Small intestine (tissue), 7 donors: ENCODE measurements around the gene KRT24. TPM values are rescaled to one million over a fixed set of nuclear protein-coding genes. Genes with fewer than 3 reads are reported as not detected.

Experiments used
- DNase-seq, 2 donors: peaks; one replicate each; pipeline versions ENCODE4 v3.0.0 to v3.0.0-alpha.2; 2013
- FAIRE-seq: peaks from 2 replicates; lab custom pipeline; 2012; peaks lifted over from hg19 to GRCh38; lab: Jason Lieb, UNC
- H3K27ac ChIP-seq, 3 donors: one replicate each; pipeline ENCODE4 v1.5.1; 2013; ENCODE audit warnings: low read length in 2 of 3, mild to moderate bottlenecking in 2 of 3, control low read depth in 1 of 3, inconsistent platforms in 1 of 3, low read depth in 1 of 3, moderate library complexity in 1 of 3
- H3K27me3 ChIP-seq, 3 donors: one replicate each; pipeline ENCODE4 v1.6.1; 2013; ENCODE audit warnings: low read length in 3 of 3, inconsistent platforms in 1 of 3; ENCODE audit not compliant: control insufficient read depth in 3 of 3, insufficient read depth in 3 of 3
- H3K36me3 ChIP-seq, 3 donors: one replicate each; pipeline ENCODE4 v1.6.1; 2013; ENCODE audit warnings: low read length in 3 of 3, inconsistent platforms in 1 of 3, low read depth in 1 of 3, mild to moderate bottlenecking in 1 of 3, moderate library complexity in 1 of 3; ENCODE audit not compliant: control insufficient read depth in 3 of 3, insufficient read depth in 2 of 3
- H3K4me1 ChIP-seq, 3 donors: one replicate each; pipeline ENCODE4 v1.6.1; 2013; ENCODE audit warnings: low read length in 2 of 3, inconsistent platforms in 1 of 3, low read depth in 1 of 3, mild to moderate bottlenecking in 1 of 3, moderate library complexity in 1 of 3; ENCODE audit not compliant: control insufficient read depth in 3 of 3, insufficient read depth in 2 of 3
- H3K4me3 ChIP-seq, 3 donors: one replicate each; pipeline ENCODE4 v1.5.1; 2013; ENCODE audit warnings: low read length in 3 of 3, control low read depth in 1 of 3, inconsistent platforms in 1 of 3, low read depth in 1 of 3, mild to moderate bottlenecking in 1 of 3, moderate library complexity in 1 of 3
- H3K9me3 ChIP-seq, 2 donors: one replicate each; pipeline ENCODE4 v1.6.1; 2013; ENCODE audit warnings: low read depth in 1 of 2, low read length in 1 of 2; ENCODE audit not compliant: control insufficient read depth in 2 of 2, insufficient read depth in 1 of 2
- whole genome bisulfite sequencing, 3 donors: extraction: QIAGEN DNeasy Blood & Tissue Kit; methylation state at CpG; one replicate each; pipeline ENCODE4 v1.1.7; 2013; 5-methylcytosine and 5-hydroxymethylcytosine counted together
- polyA plus RNA-seq, 4 donors: library from polyadenylated mRNA; stranded (reverse) in 3 of 4; unstranded in 1 of 4; fragments of 200-250 nt in 3 of 4; fragments of 120-200 nt in 1 of 4; gene quantifications; one replicate each; pipeline versions ENCODE4 v1.2.1 to v1.2.3, GENCODE V29; 2013
- donor health status: healthy with polysubstance abuse.
- donor health status: control.
- donor health status: control.
- donor health status: Bipolar disorder and iron deficiency.
- donor health status: healthy.

The KRT24 gene
- polyA plus RNA-seq, 4 donors, result 0.48 TPM; not detected in 3

GRCh38 chr17:40687106-40687505, 16.4 kb downstream of the KRT24 start:
- H3K27me3 ChIP-seq, result no peaks in the 10 kb centered on the region
- H3K4me1 ChIP-seq, result no peaks in the 10 kb centered on the region
- no peak overlapping the region for H3K27ac ChIP-seq
- 77 to 81% (median 79%) methylated on average over 5 of the region's 5 CpGs for WGBS, 3 donors
- H3K36me3 ChIP-seq, result no peaks in the 10 kb centered on the region
- FAIRE-seq (no peak), DNase-seq (no peak)
- H3K4me3 ChIP-seq, result no peak overlapping the region
- H3K9me3 ChIP-seq, result no peaks in the 10 kb centered on the region

DNA sequence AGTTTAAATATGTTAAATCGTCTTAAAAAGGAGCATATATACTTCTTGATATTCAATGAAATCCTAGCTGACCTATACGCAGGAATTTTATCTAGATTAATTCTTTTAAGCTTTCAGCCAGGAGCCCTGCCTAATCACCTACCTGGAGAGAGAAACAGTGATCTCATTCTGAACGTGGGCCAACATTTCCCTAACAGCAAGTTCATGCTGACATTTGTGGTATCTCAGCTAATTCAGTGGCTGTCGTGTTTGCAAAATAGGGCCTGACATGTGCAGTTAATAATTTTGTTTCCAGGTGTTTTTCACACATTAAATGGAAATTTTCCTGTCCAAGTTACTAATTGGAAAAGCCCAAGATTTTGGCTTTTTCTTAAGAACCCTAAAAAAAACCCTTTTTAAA, 17.4 kb downstream of the KRT24 start:
- Histone ChIP-seq H3K4me3 (no peak overlapping the region), H3K9me3 (no peaks in the 10 kb centered on the region), H3K27me3 (no peaks in the 10 kb centered on the region), H3K27ac (no peak overlapping the region), H3K4me1 (no peaks in the 10 kb centered on the region), H3K36me3 (no peaks in the 10 kb centered on the region)
- no peak for FAIRE-seq
- 18 to 53% (median 30%) methylated on average over 4 of the region's 4 CpGs for WGBS, 3 donors
- peak in 1 of 2 donors; percentile 54 for DNase-seq

GRCh38 chr17:40680998-40681397, 22.6 kb downstream of the KRT24 start:
- DNase-seq (no peak), FAIRE-seq (no peak)
- Histone ChIP-seq H3K4me1 (no peaks in the 10 kb centered on the region), H3K27me3 (peaks cover 0 to 4% (median 4%) of the 10 kb centered on the region in 3 donors), H3K9me3 (no peaks in the 10 kb centered on the region), H3K36me3 (no peaks in the 10 kb centered on the region), H3K27ac (no peak overlapping the region), H3K4me3 (no peak overlapping the region)

DNA sequence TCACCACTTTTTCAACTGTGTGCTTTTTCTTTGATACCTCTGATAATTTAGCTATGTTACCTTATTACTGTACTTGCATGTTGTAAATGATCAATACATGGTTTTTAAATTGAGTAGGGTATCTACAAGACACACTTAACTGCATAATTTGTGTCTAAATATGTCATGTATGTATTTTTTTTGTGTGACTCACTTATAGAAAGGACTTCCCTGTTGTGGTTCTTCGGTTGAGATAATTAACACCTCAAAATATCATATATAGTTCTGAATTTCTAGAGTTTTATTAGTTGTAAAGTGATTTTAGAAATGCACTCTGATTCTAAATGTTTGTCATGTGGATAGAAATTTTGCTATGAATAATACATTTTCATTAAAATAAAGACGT, 24.0 kb downstream of the KRT24 start:
- DNase-seq (no peak), FAIRE-seq (no peak)
- H3K36me3 ChIP-seq, result no peaks in the 10 kb centered on the region
- no peak overlapping the region for H3K4me3 ChIP-seq
- no peaks in the 10 kb centered on the region for H3K4me1 ChIP-seq
- H3K9me3 ChIP-seq, result no peaks in the 10 kb centered on the region
- H3K27me3 ChIP-seq, result peaks cover 0 to 5% (median 4%) of the 10 kb centered on the region in 3 donors
- WGBS, 3 donors, result 64 to 78% (median 76%) methylated on average over 2 of the region's 2 CpGs
- H3K27ac ChIP-seq, result no peak overlapping the region

DNA sequence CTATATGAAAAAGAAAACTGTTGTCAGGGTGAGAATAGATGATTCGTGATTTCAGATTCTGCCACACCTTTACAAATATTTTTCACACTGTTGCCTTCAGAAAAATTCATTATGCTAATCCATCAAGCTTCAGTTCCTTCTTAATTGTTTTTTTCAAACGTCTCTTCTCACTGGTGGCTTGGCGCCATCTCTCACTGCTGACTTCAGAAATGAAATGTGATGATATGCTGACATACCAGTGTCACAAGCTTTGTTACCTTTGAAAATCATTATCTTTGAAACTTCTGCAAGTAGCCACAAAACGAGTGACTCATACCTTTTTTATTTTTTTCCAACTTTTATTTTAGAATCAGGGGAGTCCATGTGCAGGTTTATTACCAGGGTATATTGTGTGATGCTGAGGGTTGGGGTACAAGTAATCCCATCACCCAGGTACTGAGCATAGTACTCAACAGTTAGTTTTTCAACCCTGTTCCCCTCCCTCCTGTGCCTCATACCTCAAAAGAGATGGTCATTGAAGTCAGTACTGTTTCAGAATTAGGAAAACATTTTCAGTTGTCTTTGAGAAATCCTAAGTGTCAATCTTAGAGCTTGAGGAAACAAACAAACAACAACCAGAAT, 24.5 kb downstream of the KRT24 start:
- FAIRE-seq, result no peak
- H3K27me3 ChIP-seq, result peaks cover 0 to 5% (median 4%) of the 10 kb centered on the region in 3 donors
- 38 to 48% (median 39%) methylated on average over 4 of the region's 4 CpGs for WGBS, 3 donors

GRCh38 chr17:40675905-40676304, 27.6 kb downstream of the KRT24 start:
- H3K4me1 ChIP-seq, result no peaks in the 10 kb centered on the region
- H3K36me3 ChIP-seq, result no peaks in the 10 kb centered on the region
- DNase-seq (no peak), FAIRE-seq (no peak)
- H3K4me3 ChIP-seq, result no peak overlapping the region
- no peak overlapping the region for H3K27ac ChIP-seq
- peaks cover 0 to 5% (median 4%) of the 10 kb centered on the region in 3 donors for H3K27me3 ChIP-seq
- no peaks in the 10 kb centered on the region for H3K9me3 ChIP-seq
- WGBS, 3 donors, result 88 to 91% (median 89%) methylated on average over 4 of the region's 4 CpGs

More for the DNA sequence above, 24.5 kb downstream of the KRT24 start:
- Histone ChIP-seq H3K4me1 (no peaks in the 10 kb centered on the region), H3K36me3 (no peaks in the 10 kb centered on the region), H3K4me3 (no peak overlapping the region), H3K27ac (no peak overlapping the region), H3K9me3 (no peaks in the 10 kb centered on the region)
- DNase-seq, result no peak

DNA sequence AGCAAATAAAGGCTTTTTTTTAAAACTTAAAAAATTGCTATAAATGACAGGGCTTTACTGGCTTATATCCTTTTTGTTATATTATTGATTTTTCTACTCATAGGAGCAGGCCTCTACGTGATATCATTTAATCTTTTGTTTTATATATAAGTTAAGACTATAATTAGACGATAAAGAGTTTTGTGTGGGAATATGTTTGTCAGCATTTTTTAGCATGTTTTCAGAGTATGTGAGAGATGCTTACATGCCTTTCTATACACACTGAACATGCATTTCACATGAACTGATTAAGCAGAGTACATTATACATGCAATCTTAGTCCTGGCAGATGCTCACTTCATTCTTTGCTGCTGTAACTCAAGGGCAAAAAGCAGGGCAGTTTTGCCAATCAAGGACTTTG, 30.9 kb downstream of the KRT24 start:
- whole genome bisulfite sequencing, 3 donors, result 80 to 83% (median 81%) methylated on average over 2 of the region's 2 CpGs
- Histone ChIP-seq H3K4me1 (no peaks in the 10 kb centered on the region), H3K27me3 (peaks cover 0 to 5% (median 4%) of the 10 kb centered on the region in 3 donors), H3K36me3 (no peaks in the 10 kb centered on the region), H3K4me3 (no peak overlapping the region), H3K9me3 (no peaks in the 10 kb centered on the region), H3K27ac (no peak overlapping the region)
- FAIRE-seq (no peak), DNase-seq (no peak)

GRCh38 chr17:40671282-40671681, 32.3 kb downstream of the KRT24 start:
- Histone ChIP-seq H3K27ac (no peak overlapping the region), H3K4me1 (peaks cover 0 to 8% (median 0%) of the 10 kb centered on the region in 3 donors), H3K36me3 (no peaks in the 10 kb centered on the region), H3K9me3 (no peaks in the 10 kb centered on the region), H3K4me3 (no peak overlapping the region), H3K27me3 (peaks cover 0 to 1% (median 0%) of the 10 kb centered on the region in 3 donors)
- 48 to 53% (median 50%) methylated on average over 4 of the region's 4 CpGs for WGBS, 3 donors
- DNase-seq (peak in 1 of 2 donors; percentile 12), FAIRE-seq (no peak)

DNA sequence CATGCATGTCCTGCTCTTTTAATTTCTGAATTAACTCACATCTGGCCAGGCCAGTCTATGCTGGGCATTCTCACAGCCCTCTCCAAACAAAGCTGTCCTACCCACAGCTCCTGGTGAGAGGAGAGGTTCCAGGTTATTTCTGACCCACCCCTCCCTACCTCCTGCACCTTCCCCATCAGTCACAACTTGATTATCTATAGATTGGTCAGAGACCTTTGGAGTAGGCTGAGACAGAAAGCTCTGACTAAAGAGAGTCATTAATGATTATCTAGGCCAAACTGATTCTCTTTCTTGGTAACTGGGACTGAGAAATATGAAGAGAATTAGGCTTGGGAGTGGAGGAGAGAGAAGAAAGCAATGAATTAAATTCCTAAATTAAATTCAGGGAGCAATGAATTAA, 37.2 kb downstream of the KRT24 start:
- Histone ChIP-seq H3K27ac (peak overlapping the region in 2 of 3 donors; percentile 17 to 59), H3K4me3 (no peak overlapping the region), H3K36me3 (no peaks in the 10 kb centered on the region), H3K4me1 (peaks cover 0 to 8% (median 4%) of the 10 kb centered on the region in 3 donors), H3K9me3 (no peaks in the 10 kb centered on the region), H3K27me3 (no peaks in the 10 kb centered on the region)
- FAIRE-seq (peak; percentile 74), DNase-seq (peak; percentile 48 to 89)
